HFF-Myc (cell line): ENCODE results near the gene ADGRD1.

Source experiments
- DNase-seq: peaks from one replicate; pipeline ENCODE4 v3.0.0-alpha.2; 2011; ENCODE audit warnings: low read depth; ENCODE audit errors: extremely low read depth
- H3K4me3 ChIP-seq: replicated peaks from 2 replicates; pipeline ENCODE4 v1.5.1; 2011; ENCODE audit warnings: low read depth, mild to moderate bottlenecking, control low read depth, low read length
- TF ChIP-seq, protein P1 (sequence below): IDR thresholded peaks from 2 replicates; pipeline ENCODE4 v1.5.1; 2012; ENCODE audit warnings: mild to moderate bottlenecking, low read depth, low read length, control low read depth; ENCODE audit errors: missing control alignments

Gene ADGRD1

DNA sequence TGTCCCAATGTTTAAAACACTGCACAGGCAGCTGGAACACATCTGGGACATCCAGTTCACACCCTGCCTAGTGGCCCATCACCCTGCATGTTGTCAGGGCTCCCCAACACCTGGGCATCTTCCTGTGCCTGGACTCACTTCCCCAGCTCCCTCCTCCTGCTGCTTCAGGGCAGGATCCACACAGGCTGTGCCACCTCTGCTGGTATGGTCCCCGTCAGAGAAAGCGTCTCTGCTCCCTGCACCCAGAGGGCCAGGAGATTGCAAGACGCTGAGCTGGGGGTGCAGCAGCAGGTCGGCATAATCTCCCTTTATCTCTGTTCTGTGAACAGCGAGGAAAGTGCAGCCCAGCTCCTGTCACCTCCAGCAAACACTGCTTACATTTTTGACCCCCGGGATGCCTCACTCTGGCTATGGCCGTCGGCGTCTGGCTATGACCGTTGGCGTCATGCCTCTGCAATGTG is 124.3 kb downstream of the ADGRD1 start:
- no peak for DNase-seq
- H3K4me3 ChIP-seq = no peak overlapping the region
- TF ChIP-seq, protein P1, sequence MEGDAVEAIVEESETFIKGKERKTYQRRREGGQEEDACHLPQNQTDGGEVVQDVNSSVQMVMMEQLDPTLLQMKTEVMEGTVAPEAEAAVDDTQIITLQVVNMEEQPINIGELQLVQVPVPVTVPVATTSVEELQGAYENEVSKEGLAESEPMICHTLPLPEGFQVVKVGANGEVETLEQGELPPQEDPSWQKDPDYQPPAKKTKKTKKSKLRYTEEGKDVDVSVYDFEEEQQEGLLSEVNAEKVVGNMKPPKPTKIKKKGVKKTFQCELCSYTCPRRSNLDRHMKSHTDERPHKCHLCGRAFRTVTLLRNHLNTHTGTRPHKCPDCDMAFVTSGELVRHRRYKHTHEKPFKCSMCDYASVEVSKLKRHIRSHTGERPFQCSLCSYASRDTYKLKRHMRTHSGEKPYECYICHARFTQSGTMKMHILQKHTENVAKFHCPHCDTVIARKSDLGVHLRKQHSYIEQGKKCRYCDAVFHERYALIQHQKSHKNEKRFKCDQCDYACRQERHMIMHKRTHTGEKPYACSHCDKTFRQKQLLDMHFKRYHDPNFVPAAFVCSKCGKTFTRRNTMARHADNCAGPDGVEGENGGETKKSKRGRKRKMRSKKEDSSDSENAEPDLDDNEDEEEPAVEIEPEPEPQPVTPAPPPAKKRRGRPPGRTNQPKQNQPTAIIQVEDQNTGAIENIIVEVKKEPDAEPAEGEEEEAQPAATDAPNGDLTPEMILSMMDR = no peak

DNA sequence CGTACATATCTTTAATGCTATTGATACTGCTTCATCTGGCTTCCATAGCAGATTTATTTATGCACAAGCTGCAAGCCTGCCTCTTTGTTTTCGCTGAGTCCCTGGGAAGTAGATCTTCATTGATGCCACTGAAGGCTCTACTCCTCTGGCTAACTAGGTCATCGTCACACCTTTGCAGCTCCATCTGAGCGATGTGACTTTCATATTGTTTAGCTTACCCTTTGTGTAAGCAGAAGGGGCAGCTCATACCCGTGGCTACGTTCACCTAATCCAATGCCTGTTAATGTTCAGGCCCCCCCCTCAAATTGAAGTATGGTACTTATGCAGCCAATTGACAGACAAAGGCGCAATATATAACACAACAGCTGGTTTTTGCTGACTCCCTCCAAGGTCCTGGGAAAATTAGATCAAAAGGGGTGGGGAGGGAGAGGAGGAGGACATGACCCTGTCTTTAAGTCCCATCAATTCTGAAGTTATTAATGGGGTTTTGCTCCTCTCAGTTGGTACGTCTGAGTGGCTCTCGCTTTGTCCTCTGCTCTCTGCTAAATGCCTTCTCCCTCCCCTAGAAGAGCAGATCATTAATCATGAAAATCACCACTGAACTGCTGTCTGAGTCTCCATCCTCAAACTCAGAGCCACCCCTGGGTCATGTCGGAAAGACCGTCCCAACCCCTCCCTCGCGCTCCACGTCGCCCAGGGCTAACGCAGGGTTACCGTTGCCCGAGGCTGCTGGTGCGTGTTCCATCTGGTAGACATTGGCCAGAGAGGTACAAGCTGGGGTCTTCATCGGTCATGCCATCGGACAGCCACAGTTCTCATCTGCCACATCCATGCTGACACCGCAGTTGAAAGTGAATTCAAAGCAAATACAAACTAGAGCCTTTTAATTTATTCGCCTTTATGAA is 128.8 kb downstream of the ADGRD1 start:
- DNase-seq = no peak
- TF ChIP-seq, protein P1 = no peak
- H3K4me3 ChIP-seq = no peak overlapping the region

DNA sequence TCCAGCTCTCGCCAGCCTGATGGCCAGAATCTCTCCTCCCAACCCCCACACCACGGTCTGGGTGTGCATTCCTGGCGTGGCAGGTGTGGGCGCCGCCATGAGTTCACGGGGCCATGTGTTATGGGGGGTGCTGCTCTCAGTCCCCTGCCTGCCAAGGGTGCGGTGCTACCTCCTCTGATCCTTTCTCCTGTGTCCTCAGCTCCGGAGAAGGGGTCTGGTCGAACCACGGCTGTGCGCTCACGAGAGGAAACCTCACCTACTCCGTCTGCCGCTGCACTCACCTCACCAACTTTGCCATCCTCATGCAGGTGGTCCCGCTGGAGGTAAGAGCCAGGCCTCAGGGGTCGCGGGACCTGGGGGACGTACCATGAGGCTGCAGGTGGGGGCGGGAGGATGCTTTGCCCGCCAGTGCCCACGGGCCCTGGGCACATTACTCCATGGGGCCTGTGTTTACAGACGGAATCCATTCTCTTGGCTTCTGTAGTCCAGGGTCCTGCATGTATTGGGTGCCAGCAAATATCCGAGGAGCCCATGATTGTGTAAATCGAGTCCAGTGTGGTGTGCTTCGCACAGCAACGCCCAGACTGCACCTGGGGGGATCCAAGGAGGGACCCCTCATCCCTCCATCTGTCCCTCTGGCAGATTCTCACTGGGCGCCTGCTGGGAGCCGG is 130.8 kb downstream of the ADGRD1 start:
- TF ChIP-seq, protein P1 = no peak
- no peak for DNase-seq
- H3K4me3 ChIP-seq = no peak overlapping the region

DNA sequence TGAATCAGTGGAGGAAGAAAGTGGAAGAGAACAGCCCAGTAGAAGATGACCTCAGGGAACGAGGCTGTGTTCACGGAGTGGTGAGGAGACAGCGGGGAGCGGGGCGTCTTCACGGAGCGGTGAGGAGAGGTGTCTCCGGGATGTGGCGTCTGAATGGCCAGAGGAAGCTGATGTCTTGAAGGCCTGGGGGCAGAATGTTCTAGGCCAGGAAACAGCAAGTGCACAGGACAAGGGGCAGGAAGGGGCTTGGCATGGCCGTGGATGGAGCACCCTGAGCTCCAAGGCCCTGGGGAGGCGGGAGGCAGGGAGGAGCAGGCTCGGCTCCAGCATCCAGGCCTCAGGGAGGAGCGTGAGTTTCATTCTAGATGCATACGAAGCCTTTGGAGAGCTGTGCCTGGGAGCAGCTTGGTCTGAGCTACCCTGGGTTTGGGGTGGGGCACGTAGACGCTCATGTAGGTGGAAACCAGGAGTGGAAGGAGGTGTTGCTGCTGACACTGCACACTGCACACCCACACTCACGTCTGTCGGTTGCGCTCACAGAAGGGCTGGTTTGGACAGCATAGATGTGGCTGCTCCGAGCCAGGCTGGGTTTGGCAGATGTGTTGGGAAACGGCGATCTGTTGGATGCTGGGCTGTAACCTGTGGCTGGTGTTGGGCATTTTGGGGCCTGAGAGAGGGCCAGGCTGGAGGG is 131.6 kb downstream of the ADGRD1 start:
- DNase-seq = no peak
- H3K4me3 ChIP-seq = no peak overlapping the region
- TF ChIP-seq, protein P1 = no peak

DNA sequence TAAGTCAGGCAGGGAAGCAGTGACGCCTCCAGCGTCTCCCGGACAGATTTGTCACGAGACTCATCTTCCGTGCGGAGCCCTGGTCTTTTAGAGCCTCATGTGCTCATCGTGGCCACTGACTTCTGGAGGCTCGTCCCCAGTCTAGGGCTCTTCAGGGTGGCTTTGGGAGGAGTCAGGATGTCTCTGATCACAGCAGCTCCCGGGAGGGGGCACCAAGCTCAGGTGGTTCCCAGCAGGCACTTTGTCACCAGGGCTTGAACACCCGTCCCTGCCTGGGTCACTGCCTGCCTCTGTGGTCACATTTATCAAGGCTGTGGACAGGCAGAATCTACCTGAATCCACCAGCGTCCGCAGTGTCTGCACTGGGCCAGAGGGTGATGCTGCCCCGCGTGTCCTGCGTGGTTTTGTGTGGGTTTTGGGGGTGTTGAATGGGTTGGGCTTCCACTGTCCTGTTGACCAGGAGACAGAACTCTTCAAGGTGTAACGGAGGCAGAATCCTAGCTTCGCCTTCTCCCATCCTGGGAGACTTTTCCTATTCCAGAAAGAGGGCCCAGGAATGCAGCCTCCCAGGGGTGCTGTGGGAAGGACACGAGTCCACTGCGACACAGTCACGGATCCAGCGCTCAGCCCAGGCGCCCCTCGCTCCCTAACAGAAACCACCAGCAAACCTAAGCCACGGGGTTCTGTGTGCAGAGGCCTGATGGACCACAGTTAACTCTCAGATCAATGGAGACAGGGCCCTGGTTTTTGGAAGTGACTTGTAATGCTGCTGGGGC is 132.3 kb downstream of the ADGRD1 start:
- H3K4me3 ChIP-seq = no peak overlapping the region
- DNase-seq = no peak
- TF ChIP-seq, protein P1 = no peak

DNA sequence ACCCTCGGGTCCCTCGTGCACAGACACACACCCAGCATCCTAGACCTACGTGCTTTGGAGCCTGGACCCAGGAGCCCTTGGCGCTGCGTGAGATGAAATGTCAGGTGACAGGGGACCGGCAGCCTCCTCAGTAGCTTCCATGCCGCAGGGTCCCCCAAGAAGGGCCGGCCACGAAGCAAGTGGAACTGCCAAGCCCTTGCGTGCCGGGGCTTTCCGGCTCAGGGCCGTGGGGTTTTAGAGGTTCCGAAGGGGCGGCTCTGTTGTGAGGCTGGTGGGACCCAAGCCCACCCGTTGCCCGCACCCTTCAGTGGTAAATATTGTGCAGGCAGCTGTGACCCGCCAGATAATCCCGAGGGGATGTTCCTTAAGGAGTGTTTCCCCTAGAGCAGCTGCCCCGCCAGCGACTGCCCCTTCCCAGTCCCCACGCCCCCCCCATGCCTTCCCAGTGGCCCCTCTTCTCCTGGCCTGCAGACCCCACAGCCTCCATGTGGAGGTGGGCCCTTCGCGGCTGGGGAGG is 133.7 kb downstream of the ADGRD1 start:
- no peak overlapping the region for H3K4me3 ChIP-seq
- no peak for DNase-seq
- TF ChIP-seq, protein P1 = no peak
